Inferior parietal cortex (tissue), 1 donor: ENCODE data around the gene SAMD11.

Source experiments
- DNase-seq: peaks from one replicate; pipeline ENCODE4 v3.0.0-alpha.2; 2016; ENCODE audit errors: extremely low spot score

The SAMD11 gene

GRCh38 chr1:993379-993995 is 69.8 kb downstream of the SAMD11 start:
- DNase-seq, result no peak
